GM12801 (cell line): ENCODE results near the gene STAMBP.

Experiments used
- CTCF ChIP-seq: IDR thresholded peaks from one replicate; pipeline ENCODE4 v1.5.1; 2011; ENCODE audit warnings: control low read depth; ENCODE audit not compliant: insufficient read length; ENCODE audit errors: extremely low read depth

The STAMBP gene

GRCh38 chr2:73877071-73877802 lies 48.5 kb downstream of the STAMBP start:
- TF ChIP-seq CTCF, result no peak

- no peak for TF ChIP-seq CTCF
These were observed 56.6 kb downstream of the STAMBP start for GRCh38 chr2:73885406-73885805.

- TF ChIP-seq CTCF, result no peak
These were observed 57.6 kb downstream of the STAMBP start for GRCh38 chr2:73886357-73886756.

GRCh38 chr2:73888388-73888787 lies 59.6 kb downstream of the STAMBP start:
- TF ChIP-seq CTCF, result no peak

- TF ChIP-seq CTCF, result no peak
These were observed 60.4 kb downstream of the STAMBP start for GRCh38 chr2:73889206-73889605.

GRCh38 chr2:73890301-73891092 lies 61.7 kb downstream of the STAMBP start:
- no peak for TF ChIP-seq CTCF

- TF ChIP-seq CTCF, result no peak
These were observed 62.6 kb downstream of the STAMBP start for GRCh38 chr2:73891276-73891901.
